ENCODE measurements around the gene ATP5PF. TPM values are rescaled to one million over a fixed set of nuclear protein-coding genes. Genes with fewer than 3 reads are reported as not detected.

The ATP5PF gene
- total and polyA plus RNA-seq, 7 donors, result 232 to 1,130 (median 283) TPM

DNA sequence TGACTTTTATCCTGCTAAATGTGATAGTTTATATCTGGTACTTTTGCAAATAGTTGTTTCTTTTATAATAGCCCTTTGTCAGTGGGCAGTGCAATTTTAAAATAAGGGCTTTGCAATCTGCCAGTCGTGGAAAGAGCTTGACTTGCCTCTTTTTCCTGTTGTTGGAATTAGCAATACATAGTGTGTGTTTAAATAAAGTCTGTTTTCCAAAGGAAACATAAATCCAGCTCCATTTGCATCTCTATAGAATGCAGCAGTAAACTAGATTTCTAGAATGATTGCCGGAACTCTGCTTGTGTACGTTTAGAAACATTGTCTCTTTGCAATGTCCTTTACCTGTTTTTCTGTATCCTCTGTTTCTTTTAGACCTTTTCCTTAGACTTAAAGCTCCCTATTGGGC is 33.2 kb upstream of the ATP5PF start:
- Histone ChIP-seq H3K4me1 (no peaks in the 10 kb centered on the region), H3K27me3 (no peaks in the 10 kb centered on the region), H3K9me3 (no peaks in the 10 kb centered on the region), H3K36me3 (peaks cover 0 to 59% (median 5%) of the 10 kb centered on the region in 4 donors), H3K27ac (no peak overlapping the region), H3K4me3 (no peak overlapping the region)
- 88% methylated on average over 3 of the region's 3 CpGs for WGBS, 2 donors
- DNase-seq, result no peak
- TF ChIP-seq EP300 (IDR thresholded peaks at IDR 0.05), result no peak
- TF ChIP-seq POLR2AphosphoS5 (IDR thresholded peaks at IDR 0.05), result no peak
- no peak for TF ChIP-seq CTCF (IDR thresholded peaks at IDR 0.05)
- no peak for TF ChIP-seq POLR2A (IDR thresholded peaks at IDR 0.05)
- intact Hi-C loops (cut with DNase I), result no loop called here

- Histone ChIP-seq H3K27me3 (no peaks in the 10 kb centered on the region), H3K4me3 (no peak overlapping the region), H3K36me3 (peaks cover 0 to 81% (median 11%) of the 10 kb centered on the region in 4 donors), H3K27ac (no peak overlapping the region), H3K9me3 (no peaks in the 10 kb centered on the region), H3K4me1 (no peaks in the 10 kb centered on the region)
- WGBS, 2 donors, result 91 to 97% methylated on average over 3 of the region's 3 CpGs
- intact Hi-C loops (cut with DNase I), result no loop called here
- no peak for DNase-seq
- TF ChIP-seq EP300 (IDR thresholded peaks at IDR 0.05) (no peak), POLR2AphosphoS5 (IDR thresholded peaks at IDR 0.05) (no peak), CTCF (IDR thresholded peaks at IDR 0.05) (no peak), POLR2A (IDR thresholded peaks at IDR 0.05) (no peak)
Measured at GRCh38 chr21:25764065-25764464, 29.4 kb upstream of the ATP5PF start.

DNA sequence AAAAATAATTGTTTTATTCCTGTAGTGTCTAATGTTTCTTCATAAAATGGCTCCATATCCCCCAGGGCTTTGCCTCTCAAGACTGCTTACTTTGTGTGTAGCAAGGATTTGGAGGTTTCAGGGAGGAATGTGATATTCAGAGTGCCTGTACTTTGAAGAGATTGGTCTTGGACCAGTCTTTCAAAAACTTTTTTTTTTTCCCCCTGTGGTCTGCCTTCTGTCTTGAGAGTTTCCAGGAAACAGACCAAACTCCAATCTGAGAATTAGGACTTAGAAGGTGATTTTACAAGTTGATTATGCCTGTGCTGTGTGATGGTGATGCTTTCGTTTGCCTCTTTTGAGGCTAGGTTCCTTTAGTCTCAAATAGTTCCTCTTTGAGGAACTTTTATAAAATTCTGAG is 26.0 kb upstream of the ATP5PF start:
- intact Hi-C loops (cut with DNase I), result no loop called here
- peaks cover 0 to 78% (median 11%) of the 10 kb centered on the region in 4 donors for H3K36me3 ChIP-seq

GRCh38 chr21:25760061-25760460 is 25.4 kb upstream of the ATP5PF start:
- peaks cover 0 to 72% (median 11%) of the 10 kb centered on the region in 4 donors for H3K36me3 ChIP-seq
- 93% methylated on average over 3 of the region's 3 CpGs for WGBS, 2 donors

More for the DNA sequence above, 26.0 kb upstream of the ATP5PF start:
- H3K27ac ChIP-seq, result no peak overlapping the region
- no peak for TF ChIP-seq EP300 (IDR thresholded peaks at IDR 0.05)
- no peak for TF ChIP-seq POLR2A (IDR thresholded peaks at IDR 0.05)
- no peak for TF ChIP-seq CTCF (IDR thresholded peaks at IDR 0.05)
- TF ChIP-seq POLR2AphosphoS5 (IDR thresholded peaks at IDR 0.05), result no peak
- H3K4me1 ChIP-seq, result no peaks in the 10 kb centered on the region
- no peak for DNase-seq
- no peaks in the 10 kb centered on the region for H3K9me3 ChIP-seq
- no peak overlapping the region for H3K4me3 ChIP-seq
- H3K27me3 ChIP-seq, result no peaks in the 10 kb centered on the region
- 88 to 90% methylated on average over 1 of the region's 1 CpG for WGBS, 2 donors

More at GRCh38 chr21:25760061-25760460, 25.4 kb upstream of the ATP5PF start:
- no peak for DNase-seq
- H3K4me3 ChIP-seq, result no peak overlapping the region
- TF ChIP-seq POLR2A (IDR thresholded peaks at IDR 0.05) (no peak), POLR2AphosphoS5 (IDR thresholded peaks at IDR 0.05) (no peak), EP300 (IDR thresholded peaks at IDR 0.05) (no peak), CTCF (IDR thresholded peaks at IDR 0.05) (no peak)
- no peak overlapping the region for H3K27ac ChIP-seq
- no peaks in the 10 kb centered on the region for H3K9me3 ChIP-seq
- no peaks in the 10 kb centered on the region for H3K27me3 ChIP-seq
- intact Hi-C loops (cut with DNase I), result no loop called here
- H3K4me1 ChIP-seq, result no peaks in the 10 kb centered on the region

All from sigmoid colon (tissue), 7 donors.